HepG2 (cell line): ENCODE data around the gene AKT2. TPM values are rescaled to one million over a fixed set of nuclear protein-coding genes. Genes with fewer than 3 reads are reported as not detected.

ENCODE experiments used
- ATAC-seq: fragments of 200-7000 bp; cut with Tn5 transposase; 3 replicates; pipeline ENCODE4 v1.9.1; 2020; ENCODE audit warnings: mild to moderate bottlenecking, moderate library complexity
- BruUV-seq: library from RNA; stranded (reverse); fragments of 400-500 nt; replicated peaks from 2 replicates; lab custom pipeline; 2021; lab: Mats Ljungman, UMichigan
- CTCF ChIA-PET: fragments of 300-600 bp; formaldehyde crosslinking; extraction: SDS; loops from one replicate; lab custom pipeline; 2021; ENCODE audit warnings: low total read pairs, inconsistent platforms, low intra/inter-chr PET ratio; lab: Yijun Ruan, JAX
- POLR2A ChIA-PET: fragments of 350-600 bp; sonication (Branson Sonifier 250); formaldehyde crosslinking; loops from one replicate; lab custom pipeline; 2020; ENCODE audit warnings: antibody characterized with exemption, inconsistent platforms; lab: Yijun Ruan, JAX
- DNase-seq: peaks from one replicate; pipeline ENCODE4 v3.0.0-alpha.2; 2015; ENCODE audit warnings: low spot score
- FAIRE-seq: peaks from 3 replicates; lab custom pipeline; 2011; peaks lifted over from hg19 to GRCh38; lab: Jason Lieb, UNC
- H2AFZ ChIP-seq: one replicate; pipeline ENCODE4 v1.6.1; 2011; ENCODE audit warnings: low read length, inconsistent platforms
- H3K27ac ChIP-seq: fragments of 300-600 bp; 3 replicates; pipeline ENCODE4 v1.8.0; 2011; ENCODE audit warnings: mixed run types, mild to moderate bottlenecking, mixed read lengths, low read length, inconsistent platforms; ENCODE audit not compliant: insufficient read depth; ENCODE audit errors: extremely low read length
- H3K27me3 ChIP-seq, 2 experiments: fragments of 200-600 bp in 1 of 2; 2 replicates in 1 of 2; 3 replicates in 1 of 2; pipeline versions ENCODE4 v1.6.0 to v1.8.0; 2011; ENCODE audit warnings: low read length in 2 of 2, mild to moderate bottlenecking in 2 of 2, moderate library complexity in 2 of 2, inconsistent platforms in 1 of 2; ENCODE audit not compliant: insufficient read depth in 2 of 2, control insufficient read depth in 1 of 2
- H3K36me3 ChIP-seq, 2 experiments: fragments of 200-600 bp in 1 of 2; replicated peaks in 1 of 2; 2 replicates in 1 of 2; 3 replicates in 1 of 2; pipeline versions ENCODE4 v1.5.1 to v1.8.0; 2011; ENCODE audit warnings: low read length in 2 of 2, inconsistent platforms in 1 of 2; ENCODE audit not compliant: insufficient read depth in 2 of 2, control insufficient read depth in 1 of 2
- H3K4me1 ChIP-seq: 2 replicates; pipeline ENCODE4 v1.5.1; 2012; ENCODE audit warnings: low read length, inconsistent platforms; ENCODE audit not compliant: insufficient read depth
- H3K4me2 ChIP-seq: 2 replicates; pipeline ENCODE4 v1.6.0; 2011; ENCODE audit warnings: low read depth, low read length, inconsistent platforms
- H3K4me3 ChIP-seq, 3 experiments: fragments of 200-600 bp in 1 of 3; sonication (generic), shearing (Covaris generic) in 1 of 3; replicated peaks in 1 of 3; 2 replicates each; pipeline ENCODE4 v1.5.1; 2011 to 2016; ENCODE audit warnings: low read length in 3 of 3, inconsistent platforms in 2 of 3, low read depth in 2 of 3, mild to moderate bottlenecking in 2 of 3, control low read depth in 1 of 3, mixed read lengths in 1 of 3; ENCODE audit not compliant: insufficient read depth in 1 of 3
- H3K79me2 ChIP-seq: one replicate; pipeline ENCODE4 v1.6.1; 2011; ENCODE audit warnings: low read length, inconsistent platforms; ENCODE audit not compliant: insufficient read depth
- H3K9ac ChIP-seq: 2 replicates; pipeline ENCODE4 v1.6.0; 2011; ENCODE audit warnings: mild to moderate bottlenecking, low read depth, low read length, inconsistent platforms; ENCODE audit not compliant: insufficient read depth
- H3K9me3 ChIP-seq: 2 replicates; pipeline ENCODE4 v1.5.1; 2012; ENCODE audit warnings: mild to moderate bottlenecking, low read length
- H4K20me1 ChIP-seq: 2 replicates; pipeline ENCODE4 v1.6.0; 2011; ENCODE audit warnings: inconsistent platforms, mild to moderate bottlenecking, low read length, moderate library complexity; ENCODE audit not compliant: insufficient read depth
- PHF21A ChIP-seq: sonication (generic); formaldehyde crosslinking; IDR thresholded peaks from 2 replicates; pipeline ENCODE4 v1.5.0; 2020; ENCODE audit warnings: mild to moderate bottlenecking, missing genetic modification reagents
- ZFP90 ChIP-seq: sonication (generic); formaldehyde crosslinking; IDR thresholded peaks from 2 replicates; pipeline ENCODE4 v1.8.0; 2022; ENCODE audit warnings: missing genetic modification reagents, mild to moderate bottlenecking, inconsistent platforms, borderline replicate concordance
- ZNF333 ChIP-seq: sonication (generic); formaldehyde crosslinking; IDR thresholded peaks from 2 replicates; pipeline ENCODE4 v1.4.0; 2020; ENCODE audit warnings: mild to moderate bottlenecking, missing genetic modification reagents, borderline replicate concordance
- ZNF761 ChIP-seq: sonication (generic); formaldehyde crosslinking; conservative IDR thresholded peaks from 2 replicates; pipeline ENCODE4 v1.4.0; 2020; ENCODE audit warnings: mild to moderate bottlenecking, missing genetic modification reagents
- WGBS: methylation state at CpG from one replicate; pipeline ENCODE4 v1.1.6; 2017; ENCODE audit warnings: low lambda C conversion rate; 5-methylcytosine and 5-hydroxymethylcytosine counted together
- in situ Hi-C: cut with HindIII; loops from 2 replicates; pipeline ENCODE4 v1.10.0; 2017; ENCODE audit warnings: low pct_unique_long_range_greater_than_20kb; ENCODE audit not compliant: extremely low pct_ligation_motif_present
- intact Hi-C: fragments of 100-400 bp; cut with micrococcal nuclease; formaldehyde crosslinking; loops from one replicate; pipeline ENCODE4 v1.10.0; 2022; ENCODE audit not compliant: unreplicated experiment
- polyA plus RNA-seq, 8 experiments: library from polyadenylated mRNA; depleted of rRNA in 3 of 8; stranded (reverse) in 7 of 8; unstranded in 1 of 8; fragments of >200 nt; fragmentation: Illumina TruSeq in 4 of 8; extraction: Trizol in 4 of 8; gene quantifications; 2 replicates each; pipeline versions ENCODE4 v1.2.1 to v1.2.3, GENCODE V29; 2011 to 2016; ENCODE audit warnings: low read depth in 4 of 8, missing spikeins in 1 of 8, mixed read lengths in 1 of 8; ENCODE audit not compliant: insufficient read depth in 1 of 8
- total RNA-seq, 5 experiments: library from RNA; depleted of rRNA; stranded (reverse); fragments of >200 nt; fragmentation: Illumina TruSeq; extraction: Trizol; gene quantifications; 2 replicates each; pipeline ENCODE4 v1.2.3, GENCODE V29; 2016; ENCODE audit warnings: low read depth in 1 of 5
- TF ChIP-seq, protein P1 (sequence below): sonication (generic); formaldehyde crosslinking; IDR thresholded peaks from 2 replicates; pipeline ENCODE4 v1.5.0; 2020; ENCODE audit warnings: mild to moderate bottlenecking, missing genetic modification reagents

AKT2 gene
- total and polyA plus RNA-seq, 2 of the 13 experiments (the other 11 are each of a cell fraction or from before 2014, with no cell fraction given): 82.1 to 173 TPM

- H3K27ac ChIP-seq: no peak overlapping the region
- no peak overlapping the region for H3K9ac ChIP-seq
- no TSS peak for BruUV-seq
- ChIA-PET CTCF (no interaction called here), POLR2A (no interaction called here)
- FAIRE-seq (no peak), ATAC-seq (no peak), DNase-seq (no peak)
- no peaks in the 10 kb centered on the region for H3K9me3 ChIP-seq
- no peaks in the 10 kb centered on the region for H3K79me2 ChIP-seq
- no peak for TF ChIP-seq PHF21A (CRISPR knock-in tag)
- TF ChIP-seq ZFP90 (CRISPR knock-in tag): peak; percentile 94; the same call in 1 of the 2 replicates
- no peaks in the 10 kb centered on the region for H3K27me3 ChIP-seq
- no peaks in the 10 kb centered on the region; a peak in 1 of 5 replicates for H3K36me3 ChIP-seq
- H3K4me3 ChIP-seq: no peak overlapping the region
- intact Hi-C loops: no loop called here
- no peak overlapping the region for H2AFZ ChIP-seq
- in situ Hi-C loops: no loop called here
- peaks cover 10% of the 10 kb centered on the region for H3K4me1 ChIP-seq
- WGBS: 81% methylated on average over 8 of the region's 9 CpGs
- no peaks in the 10 kb centered on the region for H4K20me1 ChIP-seq
- no peak overlapping the region for H3K4me2 ChIP-seq
Observed at GRCh38 chr19:40313229-40313983, 28.3 kb upstream of the AKT2 start.

- no peaks in the 10 kb centered on the region for H3K27me3 ChIP-seq
- no peak for ATAC-seq
- H3K4me2 ChIP-seq: no peak overlapping the region
- no peak for DNase-seq
- FAIRE-seq: no peak
- H4K20me1 ChIP-seq: no peaks in the 10 kb centered on the region
- TF ChIP-seq ZNF761 (CRISPR knock-in tag): no peak
- TF ChIP-seq, protein P1, sequence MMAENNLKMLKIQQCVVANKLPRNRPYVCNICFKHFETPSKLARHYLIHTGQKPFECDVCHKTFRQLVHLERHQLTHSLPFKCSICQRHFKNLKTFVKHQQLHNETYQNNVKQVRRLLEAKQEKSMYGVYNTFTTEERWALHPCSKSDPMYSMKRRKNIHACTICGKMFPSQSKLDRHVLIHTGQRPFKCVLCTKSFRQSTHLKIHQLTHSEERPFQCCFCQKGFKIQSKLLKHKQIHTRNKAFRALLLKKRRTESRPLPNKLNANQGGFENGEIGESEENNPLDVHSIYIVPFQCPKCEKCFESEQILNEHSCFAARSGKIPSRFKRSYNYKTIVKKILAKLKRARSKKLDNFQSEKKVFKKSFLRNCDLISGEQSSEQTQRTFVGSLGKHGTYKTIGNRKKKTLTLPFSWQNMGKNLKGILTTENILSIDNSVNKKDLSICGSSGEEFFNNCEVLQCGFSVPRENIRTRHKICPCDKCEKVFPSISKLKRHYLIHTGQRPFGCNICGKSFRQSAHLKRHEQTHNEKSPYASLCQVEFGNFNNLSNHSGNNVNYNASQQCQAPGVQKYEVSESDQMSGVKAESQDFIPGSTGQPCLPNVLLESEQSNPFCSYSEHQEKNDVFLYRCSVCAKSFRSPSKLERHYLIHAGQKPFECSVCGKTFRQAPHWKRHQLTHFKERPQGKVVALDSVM (CRISPR knock-in tag): no peak
- TF ChIP-seq ZNF333: no peak
- no peak overlapping the region for H3K9ac ChIP-seq
- intact Hi-C loops (no loop called here), in situ Hi-C loops (no loop called here)
- no peak overlapping the region for H3K27ac ChIP-seq
- H3K79me2 ChIP-seq: no peaks in the 10 kb centered on the region
- no TSS peak for BruUV-seq
- WGBS: 92% methylated on average over 2 of the region's 2 CpGs
- H3K4me3 ChIP-seq: no peak overlapping the region
- H3K36me3 ChIP-seq: no peaks in the 10 kb centered on the region
- H3K9me3 ChIP-seq: no peaks in the 10 kb centered on the region
- ChIA-PET POLR2A (no interaction called here), CTCF (no interaction called here)
- H3K4me1 ChIP-seq: peaks cover 10% of the 10 kb centered on the region
- H2AFZ ChIP-seq: no peak overlapping the region
Observed at GRCh38 chr19:40312533-40312932, 27.4 kb upstream of the AKT2 start.
